Loucy (cell line): ENCODE results near the gene NDFIP1.

Experiments
- H2AFZ ChIP-seq: fragments of 200-600 bp; sonication (generic); 2 replicates; pipeline ENCODE4 v1.6.0; 2016; ENCODE audit warnings: antibody characterized with exemption, mild to moderate bottlenecking, low read length, moderate library complexity
- H3F3A ChIP-seq: fragments of 200-600 bp; 2 replicates; pipeline ENCODE4 v1.6.0; 2016; ENCODE audit warnings: antibody characterized with exemption, low read depth, mild to moderate bottlenecking
- H3K27me3 ChIP-seq: fragments of 200-600 bp; sonication (generic); 2 replicates; pipeline ENCODE4 v1.6.1; 2014; ENCODE audit warnings: low read length, mild to moderate bottlenecking; ENCODE audit not compliant: insufficient read depth, poor library complexity, severe bottlenecking
- H3K36me3 ChIP-seq: fragments of 200-600 bp; sonication (generic); 2 replicates; pipeline ENCODE4 v1.6.1; 2016; ENCODE audit warnings: low read length; ENCODE audit not compliant: insufficient read depth
- H3K4me1 ChIP-seq: fragments of 200-600 bp; sonication (generic); 2 replicates; pipeline ENCODE4 v1.5.1; 2014; ENCODE audit warnings: low read length, mild to moderate bottlenecking; ENCODE audit not compliant: insufficient read depth, poor library complexity, severe bottlenecking
- H3K4me2 ChIP-seq: fragments of 200-600 bp; sonication (generic); 2 replicates; pipeline ENCODE4 v1.6.0; 2014; ENCODE audit warnings: antibody characterized with exemption, low read length, low read depth, mild to moderate bottlenecking; ENCODE audit not compliant: poor library complexity, severe bottlenecking
- H3K4me3 ChIP-seq: fragments of 200-600 bp; sonication (generic); 2 replicates; pipeline ENCODE4 v1.5.1; 2014; ENCODE audit warnings: low read length, mild to moderate bottlenecking, mixed read lengths; ENCODE audit not compliant: poor library complexity, severe bottlenecking
- H3K79me2 ChIP-seq: fragments of 200-600 bp; sonication (generic); 2 replicates; pipeline ENCODE4 v1.6.1; 2014; ENCODE audit warnings: low read length; ENCODE audit not compliant: insufficient read depth
- H3K9ac ChIP-seq: fragments of 200-600 bp; sonication (generic); 2 replicates; pipeline ENCODE4 v1.6.0; 2014; ENCODE audit warnings: mild to moderate bottlenecking, low read depth, low read length, moderate library complexity; ENCODE audit not compliant: poor library complexity, severe bottlenecking
- H3K9me2 ChIP-seq: fragments of 200-600 bp; sonication (generic); replicated peaks from 2 replicates; pipeline ENCODE4 v1.6.1; 2016; ENCODE audit warnings: low read depth, low read length, mixed read lengths
- H3K9me3 ChIP-seq: fragments of 200-600 bp; sonication (generic); 2 replicates; pipeline ENCODE4 v1.6.1; 2014; ENCODE audit warnings: mild to moderate bottlenecking, antibody characterized with exemption, low read length, low read depth; ENCODE audit not compliant: insufficient read depth
- H4K20me1 ChIP-seq: fragments of 200-600 bp; sonication (generic); 2 replicates; pipeline ENCODE4 v1.6.0; 2014; ENCODE audit warnings: antibody characterized with exemption, low read length, mild to moderate bottlenecking; ENCODE audit not compliant: insufficient read depth, poor library complexity, severe bottlenecking
- CTCF ChIP-seq: fragments of 200-600 bp; sonication (generic); conservative IDR thresholded peaks from 2 replicates; pipeline ENCODE4 v1.5.1; 2014; ENCODE audit warnings: mild to moderate bottlenecking, antibody characterized with exemption, low read length
- EZH2phosphoT487 ChIP-seq: fragments of 200-600 bp; IDR thresholded peaks from 2 replicates; pipeline ENCODE4 v1.6.1; 2018; ENCODE audit warnings: antibody characterized with exemption, mild to moderate bottlenecking, moderate library complexity, borderline replicate concordance

NDFIP1 gene

GRCh38 chr5:142150431-142150830 lies 41.9 kb downstream of the NDFIP1 start:
- no peaks in the 10 kb centered on the region for H3K9me2 ChIP-seq
- no peak overlapping the region for H2AFZ ChIP-seq
- no peak for TF ChIP-seq EZH2phosphoT487
- no peak for TF ChIP-seq CTCF
- H3K79me2 ChIP-seq, result no peaks in the 10 kb centered on the region
- no peaks in the 10 kb centered on the region for H4K20me1 ChIP-seq
- H3F3A ChIP-seq, result no peaks in the 10 kb centered on the region
- no peaks in the 10 kb centered on the region for H3K4me1 ChIP-seq
- no peak overlapping the region for H3K4me3 ChIP-seq
- peaks cover 29% of the 10 kb centered on the region for H3K36me3 ChIP-seq
- no peak overlapping the region for H3K4me2 ChIP-seq
- H3K27me3 ChIP-seq, result no peaks in the 10 kb centered on the region
- no peaks in the 10 kb centered on the region for H3K9me3 ChIP-seq
- no peak overlapping the region for H3K9ac ChIP-seq

- Histone ChIP-seq H3K36me3 (peaks cover 16% of the 10 kb centered on the region), H2AFZ (no peak overlapping the region), H3K9me3 (no peaks in the 10 kb centered on the region), H3K4me1 (no peaks in the 10 kb centered on the region), H3K79me2 (no peaks in the 10 kb centered on the region), H3K4me3 (no peak overlapping the region), H4K20me1 (no peaks in the 10 kb centered on the region), H3K4me2 (no peak overlapping the region), H3K9me2 (no peaks in the 10 kb centered on the region), H3F3A (no peaks in the 10 kb centered on the region), H3K9ac (no peak overlapping the region), H3K27me3 (no peaks in the 10 kb centered on the region)
- TF ChIP-seq EZH2phosphoT487, result no peak
- peak; percentile 98 for TF ChIP-seq CTCF
Observed at GRCh38 chr5:142151436-142152383, 43.1 kb downstream of the NDFIP1 start.

GRCh38 chr5:142152384-142152732 lies 43.8 kb downstream of the NDFIP1 start:
- Histone ChIP-seq H2AFZ (no peak overlapping the region), H3K27me3 (no peaks in the 10 kb centered on the region), H3K36me3 (peaks cover 9% of the 10 kb centered on the region; the same call in 1 of the 2 replicates), H3F3A (no peaks in the 10 kb centered on the region), H3K79me2 (no peaks in the 10 kb centered on the region), H3K4me3 (no peak overlapping the region), H3K4me1 (no peaks in the 10 kb centered on the region), H3K9me2 (no peaks in the 10 kb centered on the region), H3K9ac (no peak overlapping the region), H3K9me3 (no peaks in the 10 kb centered on the region), H3K4me2 (no peak overlapping the region), H4K20me1 (no peaks in the 10 kb centered on the region)
- TF ChIP-seq CTCF, result no peak
- TF ChIP-seq EZH2phosphoT487, result no peak
